Transverse colon (tissue), 4 donors: ENCODE data around the gene MEIOC. TPM values are rescaled to one million over a fixed set of nuclear protein-coding genes. Genes with fewer than 3 reads are reported as not detected.
"Not testable (repeated sequence)": the region's sequence is repeated elsewhere in the genome, so short reads cannot be mapped to it uniquely, and the experiment has no call there.

Experiments used
- DNase-seq: peaks from one replicate; pipeline ENCODE4 v3.0.0-alpha.2; 2019
- H3K27ac ChIP-seq, 4 donors: fragments of 200-600 bp; sonication (generic); 2 replicates each; pipeline ENCODE4 v1.5.1; 2016 to 2018; ENCODE audit warnings: inconsistent platforms in 4 of 4
- H3K27me3 ChIP-seq: fragments of 200-600 bp; sonication (generic); 2 replicates; pipeline ENCODE4 v1.5.1; 2017; ENCODE audit warnings: inconsistent platforms
- H3K36me3 ChIP-seq, 4 donors: fragments of 200-600 bp; sonication (generic); 2 replicates each; pipeline ENCODE4 v1.5.1; 2017 to 2019; ENCODE audit warnings: inconsistent platforms in 4 of 4
- H3K4me1 ChIP-seq, 4 donors: fragments of 200-600 bp; sonication (generic); 2 replicates each; pipeline ENCODE4 v1.5.1; 2017 to 2020; ENCODE audit warnings: inconsistent platforms in 4 of 4
- H3K4me3 ChIP-seq, 4 donors: fragments of 200-600 bp; sonication (generic); 1 replicate in 1 of 4; 2 replicates in 3 of 4; pipeline versions ENCODE4 v1.5.1 to v1.6.1; 2017 to 2019; ENCODE audit warnings: inconsistent platforms in 4 of 4
- H3K9me3 ChIP-seq, 2 donors: fragments of 200-600 bp; sonication (generic); 2 replicates each; pipeline ENCODE4 v1.5.1; 2017 to 2019; ENCODE audit warnings: inconsistent platforms in 2 of 2
- CTCF ChIP-seq, 5 experiments: fragments of 200-600 bp in 3 of 5; fragments of 450-650 bp in 2 of 5; sonication (generic) in 3 of 5; IDR thresholded peaks; 1 replicate in 2 of 5; 2 replicates in 3 of 5; pipeline ENCODE4 v1.5.1; 2016 to 2017; ENCODE audit warnings: antibody characterized with exemption in 5 of 5, inconsistent platforms in 3 of 5, mild to moderate bottlenecking in 2 of 5, moderate library complexity in 1 of 5
- EP300 ChIP-seq: sonication (generic); formaldehyde crosslinking; IDR thresholded peaks from one replicate; pipeline ENCODE4 v1.6.1; 2017; ENCODE audit warnings: antibody characterized with exemption, low read depth
- POLR2A ChIP-seq: fragments of 450-650 bp; IDR thresholded peaks from one replicate; pipeline ENCODE4 v1.6.1; 2016; ENCODE audit warnings: antibody characterized with exemption, mild to moderate bottlenecking, moderate library complexity
- POLR2AphosphoS5 ChIP-seq, 3 donors: sonication (generic); formaldehyde crosslinking; IDR thresholded peaks; one replicate each; pipeline ENCODE4 v1.6.1; 2016; ENCODE audit warnings: antibody characterized with exemption in 3 of 3
- WGBS, 2 donors: methylation state at CpG; one replicate each; pipeline ENCODE4 v1.1.5; 2018; ENCODE audit warnings: low coverage in 1 of 2; 5-methylcytosine and 5-hydroxymethylcytosine counted together
- in situ Hi-C, 4 donors: fragments of 200-750 bp; cut with MboI; loops; one replicate each; pipeline versions ENCODE4 v1.15.0 to v1.15.1; 2017; ENCODE audit warnings: low sequenced_read_pairs in 3 of 4, low pct_ligation_motif_present in 1 of 4, low pct_unique_long_range_greater_than_20kb in 1 of 4
- intact Hi-C: fragments of 100-400 bp; cut with DNase I; formaldehyde crosslinking; loops from one replicate; pipeline ENCODE4 v1.15.1; 2023; ENCODE audit warnings: low total_unique reads
- total RNA-seq, 4 donors: library from RNA; depleted of rRNA; stranded (reverse); fragments of >200 nt; gene quantifications; one replicate each; pipeline ENCODE4 v1.1.0, GENCODE V29; 2016

The MEIOC gene
- total RNA-seq, 4 donors from 2014 or later: not detected

- H3K4me3 ChIP-seq: no peak overlapping the region
- H3K4me1 ChIP-seq: no peaks in the 10 kb centered on the region
- peaks cover 11% of the 10 kb centered on the region for H3K27me3 ChIP-seq
- 81 to 82% methylated on average over 8 of the region's 8 CpGs for WGBS, 2 donors
- TF ChIP-seq POLR2A (no peak), CTCF (IDR thresholded peaks at IDR 0.05) (no peak), EP300 (no peak), POLR2AphosphoS5 (IDR thresholded peaks at IDR 0.05) (no peak)
- in situ Hi-C loops: loop anchor here in 3 of 4 donors (25.0 kb wide), 1 partner anchor 97 kb away; no protein-coding TSS in a partner anchor
- DNase-seq: no peak
- H3K36me3 ChIP-seq: no peaks in the 10 kb centered on the region
- intact Hi-C loops: no loop called here
- H3K27ac ChIP-seq: no peak overlapping the region
- H3K9me3 ChIP-seq: no peaks in the 10 kb centered on the region
These were observed 22.3 kb upstream of the MEIOC start for GRCh38 chr17:44633998-44634397.

- H3K4me1 ChIP-seq, H3K9me3 ChIP-seq, intact Hi-C loops, DNase-seq, H3K27ac ChIP-seq, H3K36me3 ChIP-seq, H3K4me3 ChIP-seq: not testable (repeated sequence)
- H3K27me3 ChIP-seq: peaks cover 11% of the 10 kb centered on the region
- 37 to 57% methylated on average over 3 to 4 of the region's 4 CpGs for WGBS, 2 donors
- in situ Hi-C loops: loop anchor here in 3 of 4 donors (25.0 kb wide), 1 partner anchor 97 kb away; no protein-coding TSS in a partner anchor
These were observed 21.9 kb upstream of the MEIOC start for GRCh38 chr17:44634401-44634800.

- intact Hi-C loops (loop anchor here (5.0 kb wide), 1 partner anchor 104 kb away; no protein-coding TSS in a partner anchor), in situ Hi-C loops (loop anchor here in 3 of 4 donors (25.0 kb wide), 1 partner anchor 99 kb away; no protein-coding TSS in a partner anchor)
- H3K9me3 ChIP-seq: no peaks in the 10 kb centered on the region
- no peak overlapping the region for H3K4me3 ChIP-seq
- H3K27me3 ChIP-seq: peaks cover 12% of the 10 kb centered on the region
- 27 to 71% methylated on average over 1 of the region's 1 CpG for WGBS, 2 donors
- DNase-seq: no peak
- H3K4me1 ChIP-seq: no peaks in the 10 kb centered on the region
- no peak overlapping the region for H3K27ac ChIP-seq
- no peak for TF ChIP-seq POLR2A
- TF ChIP-seq POLR2AphosphoS5 (IDR thresholded peaks at IDR 0.05): no peak
- TF ChIP-seq CTCF (IDR thresholded peaks at IDR 0.05): peak; percentile 21 to 30 (median 30)
- H3K36me3 ChIP-seq: no peaks in the 10 kb centered on the region
These were observed 19.7 kb upstream of the MEIOC start for GRCh38 chr17:44636562-44636961.

GRCh38 chr17:44637066-44637465 is 19.2 kb upstream of the MEIOC start:
- H3K9me3 ChIP-seq: no peaks in the 10 kb centered on the region
- 64% methylated on average over 1 of the region's 1 CpG; no CpG with 5 or more reads in 1 of the 2 donors for WGBS, 2 donors
- peaks cover 17% of the 10 kb centered on the region for H3K27me3 ChIP-seq
- intact Hi-C loops: loop anchor here (5.0 kb wide), 1 partner anchor 105 kb away; no protein-coding TSS in a partner anchor
- TF ChIP-seq EP300 (no peak), POLR2A (no peak), CTCF (IDR thresholded peaks at IDR 0.05) (no peak)
- DNase-seq: no peak
- H3K4me3 ChIP-seq: no peak overlapping the region
- H3K4me1 ChIP-seq: no peaks in the 10 kb centered on the region
- H3K27ac ChIP-seq: no peak overlapping the region
- no peaks in the 10 kb centered on the region for H3K36me3 ChIP-seq
- in situ Hi-C loops: loop anchor here in 3 of 4 donors (25.0 kb wide), 1 partner anchor 100 kb away; no protein-coding TSS in a partner anchor

GRCh38 chr17:44642834-44643233 is 13.4 kb upstream of the MEIOC start:
- 49 to 57% methylated on average over 6 to 7 of the region's 7 CpGs for WGBS, 2 donors
- DNase-seq: no peak
- H3K27ac ChIP-seq: no peak overlapping the region
- intact Hi-C loops (no loop called here), in situ Hi-C loops (loop anchor here (10.0 to 25.0 kb wide), 2 partner anchors 106 to 108 kb away; no protein-coding TSS in a partner anchor)
- no peak for TF ChIP-seq CTCF (IDR thresholded peaks at IDR 0.05)
- TF ChIP-seq POLR2A: no peak
- no peak for TF ChIP-seq POLR2AphosphoS5 (IDR thresholded peaks at IDR 0.05)
- TF ChIP-seq EP300: no peak
- H3K36me3 ChIP-seq: no peaks in the 10 kb centered on the region
- no peak overlapping the region for H3K4me3 ChIP-seq
- no peaks in the 10 kb centered on the region for H3K9me3 ChIP-seq
- no peaks in the 10 kb centered on the region for H3K4me1 ChIP-seq
- H3K27me3 ChIP-seq: peaks cover 31% of the 10 kb centered on the region
